Activated CD8-positive, alpha-beta memory T cell treated with anti-CD3 and anti-CD28 coated beads, Interleukin-2, amount 50 U/mL, for 24 hours (primary cell): ENCODE data around the gene ARHGEF10L.

Source experiments
- DNase-seq: peaks from one replicate; pipeline ENCODE4 v3.0.0-alpha.2; 2020; ENCODE audit errors: extremely low read depth

Gene ARHGEF10L

GRCh38 chr1:17632106-17632505, 92.6 kb downstream of the ARHGEF10L start:
- DNase-seq: no peak

GRCh38 chr1:17632541-17633184, 93.2 kb downstream of the ARHGEF10L start:
- no peak for DNase-seq

GRCh38 chr1:17633654-17634053, 94.2 kb downstream of the ARHGEF10L start:
- DNase-seq: no peak

GRCh38 chr1:17635276-17635675, 95.8 kb downstream of the ARHGEF10L start:
- DNase-seq: no peak

GRCh38 chr1:17635811-17636210, 96.3 kb downstream of the ARHGEF10L start:
- no peak for DNase-seq

GRCh38 chr1:17636612-17637011, 97.1 kb downstream of the ARHGEF10L start:
- DNase-seq: no peak

GRCh38 chr1:17637055-17637454, 97.6 kb downstream of the ARHGEF10L start:
- DNase-seq: no peak

GRCh38 chr1:17639703-17640340, 100.3 kb downstream of the ARHGEF10L start:
- DNase-seq: no peak

GRCh38 chr1:17640393-17640792, 100.9 kb downstream of the ARHGEF10L start:
- no peak for DNase-seq

- no peak for DNase-seq
Measured at GRCh38 chr1:17640975-17641374, 101.5 kb downstream of the ARHGEF10L start.

GRCh38 chr1:17642169-17642568, 102.7 kb downstream of the ARHGEF10L start:
- DNase-seq: no peak

GRCh38 chr1:17642943-17643342, 103.4 kb downstream of the ARHGEF10L start:
- DNase-seq: no peak

- DNase-seq: no peak
Measured at GRCh38 chr1:17643861-17644703, 104.6 kb downstream of the ARHGEF10L start.

GRCh38 chr1:17645068-17645911, 105.8 kb downstream of the ARHGEF10L start:
- DNase-seq: no peak

GRCh38 chr1:17646444-17647280, 107.2 kb downstream of the ARHGEF10L start:
- no peak for DNase-seq

- DNase-seq: no peak
Measured at GRCh38 chr1:17648457-17649145, 109.1 kb downstream of the ARHGEF10L start.

- DNase-seq: no peak
Measured at GRCh38 chr1:17649371-17650106, 110.0 kb downstream of the ARHGEF10L start.

- no peak for DNase-seq
Measured at GRCh38 chr1:17653276-17653675, 113.8 kb downstream of the ARHGEF10L start.

GRCh38 chr1:17653728-17654351, 114.3 kb downstream of the ARHGEF10L start:
- DNase-seq: no peak
